ENCODE measurements around the gene CROCC2.

Gene CROCC2

DNA sequence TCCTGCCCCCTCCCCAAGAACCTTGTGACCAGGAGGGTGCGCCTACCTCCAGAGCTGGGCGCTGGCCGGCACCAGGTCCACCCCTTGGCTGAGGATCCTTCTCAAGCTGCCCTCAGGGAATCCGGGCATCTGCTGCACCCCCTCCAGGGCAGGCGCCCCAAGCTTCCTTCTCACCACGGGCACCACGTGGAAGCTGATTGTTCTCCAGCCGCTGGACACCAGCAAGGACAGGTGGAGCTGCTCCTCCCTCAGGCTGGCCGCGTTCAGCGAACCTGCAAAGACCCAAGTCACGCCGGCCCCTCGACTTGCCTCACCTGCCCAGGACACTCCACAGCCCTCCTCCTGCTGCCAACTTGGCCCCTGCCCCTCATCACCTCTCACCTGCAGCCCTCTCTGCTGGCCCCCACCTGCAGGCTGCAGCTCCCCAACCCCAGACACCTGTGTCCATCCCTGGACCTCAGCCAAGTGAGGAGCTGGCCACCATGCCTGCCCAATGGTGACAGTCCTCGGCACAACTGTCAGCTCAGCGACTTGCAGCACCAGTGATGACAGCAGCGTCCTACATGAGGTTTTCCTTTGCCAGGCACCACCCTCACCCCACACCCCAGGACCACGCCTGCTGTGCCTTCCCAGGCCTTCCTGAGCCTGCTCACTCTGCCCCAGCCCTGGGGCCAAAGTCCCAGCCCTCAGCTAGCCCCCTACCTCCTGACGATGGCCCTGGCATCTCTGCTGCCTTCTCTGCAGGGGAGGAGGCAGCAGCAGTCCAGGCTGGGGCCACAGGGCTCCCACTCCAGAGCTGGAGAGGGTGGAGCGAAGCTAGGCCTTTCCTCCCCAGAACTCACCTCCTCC lies 14.4 kb upstream of the CROCC2 start:
- no peak for DNase-seq (ENCODE audit: low read depth)

GRCh38 chr2:240892356-240892755 lies 13.8 kb upstream of the CROCC2 start:
- no peak for DNase-seq (ENCODE audit: low read depth)

GRCh38 chr2:240892925-240893324 lies 13.2 kb upstream of the CROCC2 start:
- DNase-seq (ENCODE audit: low read depth): no peak

GRCh38 chr2:240893363-240893844 lies 12.7 kb upstream of the CROCC2 start:
- peak; percentile 63 for DNase-seq (ENCODE audit: low read depth)

DNA sequence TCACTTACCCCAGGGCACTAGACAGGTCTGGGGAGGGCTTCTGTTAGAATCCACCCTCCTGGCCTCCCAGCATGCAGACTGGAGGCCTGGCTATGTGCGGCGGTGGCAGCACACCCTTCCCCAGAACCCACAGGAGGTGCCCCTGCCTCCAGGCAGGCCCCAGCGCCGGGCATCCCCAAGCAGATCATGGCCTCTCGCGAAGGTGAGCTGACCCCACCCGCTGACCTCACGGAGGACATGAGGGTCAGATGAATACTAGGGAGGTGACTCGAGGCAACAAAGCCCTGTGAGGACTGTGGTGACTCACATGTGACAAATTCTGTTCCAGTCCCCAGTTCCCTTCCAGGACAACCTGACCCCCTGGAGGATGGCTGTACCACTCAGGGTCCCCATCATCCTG lies 12.1 kb upstream of the CROCC2 start:
- DNase-seq (ENCODE audit: low read depth): no peak

DNA sequence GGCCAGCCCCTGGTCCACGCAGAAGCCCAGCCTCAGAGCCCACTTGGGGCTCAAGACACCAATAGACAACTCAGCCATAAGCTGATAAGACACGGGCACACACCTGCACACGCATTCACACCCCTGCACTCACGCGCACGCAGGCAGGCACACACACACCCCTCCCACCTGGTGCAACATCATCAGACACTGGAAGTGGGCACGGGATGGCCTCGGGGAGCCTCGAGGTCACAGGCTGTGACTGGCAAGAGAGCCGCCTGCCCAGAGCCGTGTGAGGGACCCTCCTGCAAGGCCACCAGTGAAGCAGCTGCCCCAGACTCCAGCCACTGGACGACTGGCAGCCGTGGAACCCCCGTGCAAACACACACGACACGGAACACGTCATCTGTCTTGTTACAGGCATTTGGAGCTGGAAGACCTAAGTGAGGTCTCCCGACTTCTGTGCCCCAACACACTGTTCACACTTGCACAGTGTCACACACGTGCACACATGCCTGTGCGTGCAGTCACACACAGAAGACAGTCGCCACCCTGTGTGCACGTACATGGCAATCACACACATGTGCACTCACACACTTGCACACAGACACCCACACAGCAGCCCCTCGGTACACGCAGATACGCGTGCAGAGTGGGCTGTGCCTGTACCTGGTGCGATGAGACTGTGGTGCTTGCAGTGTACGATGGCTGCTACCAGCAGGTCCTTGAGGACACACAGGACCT lies 11.1 kb upstream of the CROCC2 start:
- DNase-seq (ENCODE audit: low read depth): no peak

DNA sequence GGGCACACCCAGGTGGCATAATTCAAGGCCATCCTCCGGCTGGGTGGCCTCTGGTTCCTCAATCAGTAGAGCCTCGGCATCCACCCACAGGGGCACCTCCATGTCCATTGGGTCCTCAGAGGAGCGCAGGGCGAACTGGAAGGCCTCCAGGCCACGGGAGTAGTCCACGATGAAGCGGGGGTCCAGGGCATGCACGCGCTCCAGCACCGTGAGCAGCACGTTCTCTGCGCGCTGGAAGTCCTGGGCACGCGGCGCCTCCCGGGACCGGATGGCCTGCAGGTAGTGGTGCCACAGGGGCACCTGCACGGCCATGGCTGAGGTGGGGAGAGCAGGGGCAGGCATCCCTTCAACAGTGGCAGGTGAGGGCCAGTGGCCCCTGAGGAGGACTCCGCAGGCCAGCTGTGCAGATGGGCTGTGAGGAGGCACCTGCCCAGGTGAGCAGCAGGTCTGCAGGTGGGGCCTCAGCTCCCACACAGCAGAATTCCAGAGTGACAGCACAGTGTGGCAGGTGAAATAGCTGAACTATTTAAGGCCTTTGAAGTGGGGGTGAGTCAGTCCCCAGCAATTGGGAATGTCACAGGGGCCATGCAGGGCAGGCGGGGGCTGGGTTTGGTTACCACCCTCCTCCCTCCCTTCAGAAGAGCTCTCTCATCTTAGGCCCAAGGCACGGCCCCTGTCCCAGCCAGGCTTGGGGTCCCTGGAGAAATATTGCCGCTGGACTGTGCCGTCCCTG lies 10.3 kb upstream of the CROCC2 start, which contains the start of gene MAB21L4:
Gene MAB21L4, minus strand, starts transcription at position 501 of the 733 bp plus-strand sequence. Its CDS starts 159 bp downstream, at position 342.
- no peak for DNase-seq (ENCODE audit: low read depth)

DNA sequence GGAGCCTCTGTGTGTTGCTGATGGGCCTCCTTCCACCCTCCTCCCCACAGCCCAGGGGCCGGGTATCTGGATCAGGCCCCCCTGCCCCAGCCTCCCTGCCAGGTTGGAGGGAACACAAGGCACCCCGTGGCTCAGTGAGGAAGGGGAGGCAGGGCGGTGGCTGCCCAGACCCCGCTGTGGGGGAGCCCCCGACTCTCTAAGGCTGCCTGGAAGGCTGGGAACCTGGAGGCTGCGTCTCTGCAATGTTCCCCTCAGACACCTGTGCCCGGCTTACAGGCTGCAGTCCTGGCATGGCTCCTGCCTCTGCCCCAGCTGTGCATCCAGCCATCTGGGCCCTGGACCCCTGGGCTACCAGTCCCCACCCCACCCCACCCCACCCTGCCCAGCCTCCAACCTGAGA lies 9.7 kb upstream of the CROCC2 start:
- DNase-seq (ENCODE audit: low read depth): no peak

DNA sequence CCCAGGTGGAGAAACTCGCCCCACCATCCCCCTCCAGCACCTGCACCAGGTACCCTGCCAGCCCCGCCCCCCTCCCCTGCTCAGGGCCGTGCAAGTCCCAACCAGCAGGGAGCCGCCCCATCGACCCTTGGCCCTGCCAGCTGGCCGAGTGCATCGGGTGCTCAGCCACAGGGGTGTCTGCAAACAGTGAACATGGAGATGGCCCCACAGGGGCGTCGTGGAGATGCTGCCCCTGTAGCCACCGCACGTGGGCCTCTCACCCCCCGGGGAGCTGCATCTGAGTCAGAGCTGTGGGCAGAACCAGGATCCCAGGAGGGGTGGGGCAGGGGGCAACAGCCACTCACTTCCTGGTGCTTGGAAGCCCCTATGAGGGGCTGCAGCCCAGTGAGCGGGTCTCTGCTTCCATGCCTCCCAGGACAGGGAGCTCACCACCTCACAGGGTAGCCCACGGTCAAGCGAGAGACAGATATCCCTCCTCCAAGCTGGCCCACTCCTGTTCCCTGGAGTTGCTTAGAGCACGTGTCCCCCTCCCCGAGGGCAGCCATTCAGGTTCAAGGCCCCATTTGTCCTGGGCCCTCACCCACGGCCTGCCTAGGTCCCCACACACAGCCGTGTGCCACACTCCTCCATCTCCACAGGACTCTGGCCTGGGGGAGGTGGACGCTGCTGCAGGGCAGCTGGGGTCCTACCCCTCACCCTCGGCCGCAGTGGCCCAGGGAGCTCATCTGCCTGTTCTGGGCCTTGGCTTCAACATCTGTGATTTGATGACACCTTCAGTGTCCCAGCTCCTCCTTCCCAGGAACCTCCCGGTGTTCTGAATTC lies 9.1 kb upstream of the CROCC2 start:
- DNase-seq (ENCODE audit: low read depth): no peak

GRCh38 chr2:240898108-240898730 lies 7.9 kb upstream of the CROCC2 start:
- no peak for DNase-seq (ENCODE audit: low read depth)

DNA sequence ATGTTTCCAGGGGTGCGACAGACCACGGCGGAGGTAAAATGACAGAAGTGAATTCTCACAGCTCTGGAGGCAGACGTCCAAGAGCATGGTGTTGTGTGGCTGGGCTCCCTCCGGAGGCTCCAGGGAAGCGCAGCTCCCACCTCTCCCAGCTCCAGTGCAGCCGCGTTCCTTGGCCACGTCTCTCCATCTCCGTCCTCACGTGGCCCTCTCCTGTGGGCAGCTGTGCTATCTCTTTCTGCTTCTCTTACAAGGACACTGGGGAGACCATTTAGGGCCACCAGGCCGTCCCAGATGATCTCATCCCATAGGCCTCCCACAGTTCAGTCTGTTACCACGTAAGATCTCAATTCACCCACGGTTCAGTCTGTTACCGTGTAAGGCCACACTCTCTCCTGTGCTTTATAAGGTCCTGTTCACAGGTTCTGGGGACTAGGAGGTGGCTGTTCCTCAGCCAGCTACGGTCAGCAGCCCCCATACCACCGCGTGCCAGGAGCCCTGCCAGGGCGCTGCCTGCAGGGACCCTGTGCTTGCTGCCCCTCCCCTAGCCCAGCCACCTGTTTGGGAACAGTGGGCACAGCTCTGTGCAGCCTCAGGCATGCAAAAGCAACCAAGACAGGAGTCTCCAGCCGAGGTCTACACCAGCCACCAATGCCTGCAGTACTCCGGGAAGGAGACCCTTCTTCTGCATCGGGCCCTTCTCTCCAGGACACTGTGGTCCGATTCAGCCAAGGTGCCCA lies 7.2 kb upstream of the CROCC2 start:
- DNase-seq (ENCODE audit: low read depth): no peak

- DNase-seq (ENCODE audit: low read depth): no peak
Observed at GRCh38 chr2:240899468-240899865, 6.7 kb upstream of the CROCC2 start.

DNA sequence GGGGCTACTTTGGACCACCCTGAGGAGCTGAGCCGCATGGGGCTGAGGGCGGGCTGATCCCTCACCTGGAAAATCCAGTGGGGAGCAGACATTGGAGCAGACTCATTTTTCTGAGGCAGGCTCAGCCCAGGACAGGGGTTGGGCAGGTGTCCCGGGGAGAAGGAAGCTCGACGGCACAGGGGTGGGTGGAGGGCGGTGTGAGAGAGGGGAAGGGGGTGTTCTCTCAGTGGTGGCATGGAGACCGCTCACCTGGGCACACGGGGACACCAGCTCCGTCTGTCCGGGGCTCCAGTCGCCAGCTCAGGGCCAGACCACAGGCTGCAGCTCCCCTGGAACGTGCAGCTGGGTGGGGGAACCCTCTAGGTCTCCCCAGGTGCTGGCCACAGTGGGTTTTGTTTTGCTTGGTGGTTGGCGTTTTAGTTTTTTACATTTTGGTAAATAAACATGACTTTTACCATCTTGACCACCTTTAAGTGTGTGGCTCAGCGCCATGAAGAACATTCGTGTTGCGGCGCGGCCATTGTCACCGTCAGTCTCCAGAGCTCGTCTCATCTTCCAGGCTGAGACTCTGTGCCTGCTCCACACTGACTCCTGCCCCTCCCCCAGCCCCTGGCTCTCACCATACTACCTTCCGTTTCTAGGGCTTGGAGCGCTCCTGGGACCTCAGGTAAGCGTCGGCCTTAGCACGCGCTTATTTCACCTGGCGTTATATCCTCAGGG lies 5.8 kb upstream of the CROCC2 start:
- DNase-seq (ENCODE audit: low read depth): no peak

- DNase-seq (ENCODE audit: low read depth): no peak
Observed at GRCh38 chr2:240901986-240902614, 4.0 kb upstream of the CROCC2 start.

- DNase-seq (ENCODE audit: low read depth): no peak
Observed at GRCh38 chr2:240902615-240903041, 3.5 kb upstream of the CROCC2 start.

- DNase-seq (ENCODE audit: low read depth): no peak
Observed at GRCh38 chr2:240903191-240904060, 2.7 kb upstream of the CROCC2 start.

GRCh38 chr2:240904216-240905175 lies 1.6 kb upstream of the CROCC2 start:
- no peak for DNase-seq (ENCODE audit: low read depth)
